Measurements from ENCODE around the gene ITGAD.

The ITGAD gene

DNA sequence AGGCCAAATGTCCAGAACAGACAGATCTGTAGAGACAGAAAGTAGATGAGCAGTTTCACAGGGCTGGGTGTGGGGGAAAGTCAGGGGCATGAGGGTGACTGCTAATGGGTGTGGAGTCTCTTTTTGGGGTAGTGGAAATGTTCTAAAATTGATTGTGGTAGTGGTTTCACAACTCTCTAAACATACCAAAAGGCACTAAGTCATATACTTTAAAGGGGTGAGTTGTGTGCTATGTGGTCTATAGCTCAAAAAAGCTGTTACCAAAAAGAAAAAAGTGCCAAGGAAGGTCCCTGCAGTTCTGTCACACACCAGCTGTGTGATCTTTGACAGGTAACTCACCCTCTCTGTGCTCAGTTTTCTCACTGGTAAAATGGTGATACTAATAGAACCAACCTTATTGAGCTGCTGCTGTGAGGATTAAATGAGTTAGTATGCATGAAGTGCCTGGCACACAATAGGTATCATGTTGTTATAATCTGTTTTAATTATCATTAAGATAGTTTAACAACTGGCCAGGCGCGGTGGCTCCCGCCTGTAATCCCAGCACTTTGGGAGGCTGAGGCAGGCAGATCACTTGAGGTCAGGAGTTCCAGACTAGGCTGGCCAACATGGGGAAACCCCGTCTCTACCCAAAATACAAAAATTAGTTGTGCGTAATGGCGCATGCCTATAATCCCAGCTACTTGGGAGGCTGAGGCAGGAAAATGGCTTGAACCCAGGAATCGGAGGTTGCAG is 27.8 kb upstream of the ITGAD start:
- DNase-seq, result no peak

DNA sequence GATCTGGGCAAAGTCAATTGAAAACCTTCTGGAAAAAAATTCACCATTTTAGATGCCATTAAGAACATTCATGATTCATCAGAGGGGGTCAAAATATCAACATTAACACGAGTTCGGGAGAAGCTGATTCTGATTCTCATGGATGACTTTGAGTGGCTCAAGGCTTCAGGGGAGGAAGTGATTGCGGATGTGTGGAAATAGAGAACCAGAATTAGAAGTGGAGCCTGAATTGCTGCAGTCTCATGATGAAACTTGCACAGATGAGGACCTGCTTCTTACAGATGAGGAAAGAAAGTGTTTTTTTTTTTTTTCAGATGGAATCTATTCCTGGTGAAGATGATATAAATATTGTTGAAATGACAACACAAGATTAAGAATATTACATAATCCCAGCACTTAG is 25.3 kb upstream of the ITGAD start:
- no peak for DNase-seq

DNA sequence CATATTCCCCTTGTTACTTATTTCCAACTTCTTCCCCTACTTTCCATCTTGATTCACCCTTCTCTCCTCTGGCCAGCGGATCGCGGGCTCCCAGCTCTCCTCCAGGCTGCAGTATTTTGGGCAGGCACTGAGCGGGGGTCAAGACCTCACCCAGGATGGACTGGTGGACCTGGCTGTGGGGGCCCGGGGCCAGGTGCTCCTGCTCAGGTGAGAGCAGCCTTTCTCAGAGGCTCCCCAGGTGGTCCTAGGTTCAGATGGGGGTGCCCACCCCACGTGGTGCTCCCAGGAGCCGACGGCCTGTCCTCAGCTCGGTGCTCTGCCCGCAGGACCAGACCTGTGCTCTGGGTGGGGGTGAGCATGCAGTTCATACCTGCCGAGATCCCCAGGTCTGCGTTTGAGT is 22.1 kb upstream of the ITGAD start:
- DNase-seq, result no peak

DNA sequence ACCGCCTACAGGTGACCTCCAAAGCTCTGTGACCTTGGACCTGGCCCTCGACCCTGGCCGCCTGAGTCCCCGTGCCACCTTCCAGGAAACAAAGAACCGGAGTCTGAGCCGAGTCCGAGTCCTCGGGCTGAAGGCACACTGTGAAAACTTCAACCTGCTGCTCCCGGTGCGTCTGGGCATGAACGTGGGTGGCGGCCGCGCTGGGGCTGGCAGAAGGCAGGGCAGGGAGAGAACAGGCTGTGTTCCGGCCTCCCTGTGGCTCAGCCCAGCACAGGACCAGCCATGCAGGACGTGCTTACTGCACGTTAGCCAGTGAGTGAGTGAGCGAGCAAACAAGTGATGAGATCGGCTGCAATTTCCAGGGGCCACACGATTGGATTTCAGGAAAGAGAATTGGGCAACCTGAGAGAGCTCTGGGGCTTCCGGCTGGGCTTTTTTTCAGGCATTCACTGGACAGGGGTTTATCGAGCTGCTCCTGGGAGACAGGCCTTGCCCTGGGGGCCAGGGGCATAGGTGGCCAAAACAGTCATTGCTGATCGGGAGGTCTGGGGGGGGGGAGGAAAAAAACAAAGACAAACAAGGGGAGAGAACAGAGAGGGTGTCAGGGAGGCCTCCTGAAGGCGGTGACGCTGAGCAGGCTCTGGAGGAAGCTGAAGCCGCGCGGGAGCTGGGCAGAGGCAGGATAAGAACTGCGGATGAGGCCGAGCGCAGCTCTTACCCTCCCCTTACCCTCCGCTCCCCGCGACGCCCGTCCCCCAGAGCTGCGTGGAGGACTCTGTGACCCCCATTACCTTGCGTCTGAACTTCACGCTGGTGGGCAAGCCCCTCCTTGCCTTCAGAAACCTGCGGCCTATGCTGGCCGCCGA is 21.3 kb upstream of the ITGAD start:
- no peak for DNase-seq

DNA sequence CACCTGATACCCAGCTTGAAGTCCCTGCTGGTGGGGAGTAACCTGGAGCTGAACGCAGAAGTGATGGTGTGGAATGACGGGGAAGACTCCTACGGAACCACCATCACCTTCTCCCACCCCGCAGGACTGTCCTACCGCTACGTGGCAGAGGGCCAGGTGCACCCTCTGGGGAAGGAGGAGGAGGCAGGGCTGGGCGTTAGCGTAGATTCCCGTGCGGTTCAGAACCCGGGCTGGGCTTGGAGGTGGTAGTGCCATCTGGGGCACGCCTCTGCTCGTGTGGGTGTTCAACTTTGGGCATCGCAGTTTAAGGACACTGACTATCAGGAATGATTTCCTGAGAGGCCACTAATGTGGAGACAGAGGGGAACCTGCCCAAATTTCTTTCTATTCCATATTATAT is 19.9 kb upstream of the ITGAD start:
- DNase-seq, result no peak

DNA sequence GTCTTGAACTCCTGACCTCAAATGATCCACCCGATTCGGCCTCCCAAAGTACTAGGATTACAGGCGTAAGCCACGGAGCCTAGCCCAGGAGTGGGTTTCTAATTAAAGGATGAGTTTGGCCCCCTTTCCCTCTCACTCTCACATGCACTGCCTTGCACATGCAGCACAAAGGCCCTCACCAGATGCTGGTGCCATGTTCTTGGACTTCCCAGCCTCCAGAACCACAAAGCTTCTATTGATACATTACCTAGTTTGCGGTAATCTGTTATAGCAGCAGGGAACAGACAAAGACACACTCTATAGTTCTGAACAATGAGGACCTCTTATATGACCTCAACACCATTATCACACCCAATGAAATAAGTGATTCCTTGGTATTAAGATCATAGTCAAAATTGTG is 17.9 kb upstream of the ITGAD start:
- no peak for DNase-seq

DNA sequence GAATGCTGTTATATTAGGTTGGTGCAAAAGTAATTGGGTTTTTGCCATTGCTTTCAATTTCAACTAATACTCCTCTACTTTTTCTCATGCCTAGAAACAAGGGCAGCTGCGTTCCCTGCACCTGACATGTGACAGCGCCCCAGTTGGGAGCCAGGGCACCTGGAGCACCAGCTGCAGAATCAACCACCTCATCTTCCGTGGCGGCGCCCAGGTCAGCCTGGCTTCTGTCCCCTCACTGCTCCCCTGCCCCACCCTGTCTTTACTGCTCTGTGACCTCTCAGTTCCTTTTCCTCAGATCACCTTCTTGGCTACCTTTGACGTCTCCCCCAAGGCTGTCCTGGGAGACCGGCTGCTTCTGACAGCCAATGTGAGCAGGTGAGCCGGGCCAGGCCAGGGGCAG is 16.4 kb upstream of the ITGAD start:
- no peak for DNase-seq

DNA sequence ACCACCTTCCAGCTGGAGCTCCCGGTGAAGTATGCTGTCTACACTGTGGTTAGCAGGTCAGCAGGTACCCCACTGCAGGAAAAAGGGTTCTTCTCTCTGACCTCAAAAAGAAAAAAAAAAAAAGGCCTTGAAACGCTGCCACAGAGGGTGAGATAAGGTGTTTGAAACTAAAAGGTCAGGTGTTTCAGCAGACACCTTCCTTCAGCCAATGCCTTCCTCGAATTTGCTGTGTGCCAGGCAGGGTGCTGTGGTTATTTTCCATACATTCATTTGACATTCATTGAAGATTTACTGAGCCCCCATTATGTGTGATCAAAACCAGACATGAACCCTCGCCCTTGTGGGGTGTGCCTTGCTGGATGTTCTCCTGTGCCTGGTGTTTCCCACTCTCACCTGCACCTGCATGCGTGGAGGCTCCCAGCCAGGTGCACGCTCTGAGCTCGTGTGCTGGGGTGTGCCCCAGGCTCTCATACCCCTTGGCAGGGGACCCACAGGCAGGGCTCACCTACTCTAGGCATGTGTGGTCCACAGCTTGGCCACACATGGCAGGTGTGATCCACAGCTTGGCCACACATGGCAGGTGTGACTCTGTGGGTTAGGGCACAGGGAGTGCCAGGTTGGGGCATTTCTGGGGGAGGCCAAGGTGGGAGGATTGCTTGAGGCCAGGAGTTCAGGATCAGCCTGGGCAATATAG is 15.8 kb upstream of the ITGAD start:
- no peak for DNase-seq

DNA sequence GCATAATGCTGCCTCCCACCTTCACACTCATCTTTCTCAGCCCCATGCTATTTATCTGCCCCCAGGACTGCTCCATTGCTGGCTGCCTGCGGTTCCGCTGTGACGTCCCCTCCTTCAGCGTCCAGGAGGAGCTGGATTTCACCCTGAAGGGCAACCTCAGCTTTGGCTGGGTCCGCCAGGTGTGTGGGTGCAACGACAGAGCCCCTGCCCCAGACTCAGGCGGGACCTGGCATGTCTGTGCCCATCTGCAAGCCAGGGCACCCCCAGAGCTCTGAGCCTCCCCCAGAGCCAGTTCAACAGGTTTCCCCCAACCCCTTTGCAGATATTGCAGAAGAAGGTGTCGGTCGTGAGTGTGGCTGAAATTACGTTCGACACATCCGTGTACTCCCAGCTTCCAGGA is 12.9 kb upstream of the ITGAD start:
- no peak for DNase-seq

DNA sequence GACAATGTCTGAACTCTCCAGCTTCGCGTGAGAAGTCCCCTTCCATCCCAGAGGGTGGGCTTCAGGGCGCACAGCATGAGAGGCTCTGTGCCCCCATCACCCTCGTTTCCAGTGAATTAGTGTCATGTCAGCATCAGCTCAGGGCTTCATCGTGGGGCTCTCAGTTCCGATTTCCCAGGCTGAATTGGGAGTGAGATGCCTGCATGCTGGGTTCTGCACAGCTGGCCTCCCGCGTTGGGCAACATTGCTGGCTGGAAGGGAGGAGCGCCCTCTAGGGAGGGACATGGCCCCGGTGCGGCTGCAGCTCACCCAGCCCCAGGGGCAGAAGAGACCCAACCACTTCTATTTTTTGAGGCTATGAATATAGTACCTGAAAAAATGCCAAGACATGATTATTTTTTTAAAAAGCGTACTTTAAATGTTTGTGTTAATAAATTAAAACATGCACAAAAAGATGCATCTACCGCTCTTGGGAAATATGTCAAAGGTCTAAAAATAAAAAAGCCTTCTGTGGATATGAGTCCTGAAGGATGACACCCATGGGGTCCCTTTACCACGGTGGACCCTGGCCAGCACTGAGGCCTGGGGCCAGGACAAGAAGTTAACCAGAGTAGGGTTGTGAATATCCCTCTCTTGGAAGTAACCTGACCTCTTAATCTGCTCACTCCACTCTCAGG is 10.5 kb upstream of the ITGAD start:
- peak; percentile 82 for DNase-seq

DNA sequence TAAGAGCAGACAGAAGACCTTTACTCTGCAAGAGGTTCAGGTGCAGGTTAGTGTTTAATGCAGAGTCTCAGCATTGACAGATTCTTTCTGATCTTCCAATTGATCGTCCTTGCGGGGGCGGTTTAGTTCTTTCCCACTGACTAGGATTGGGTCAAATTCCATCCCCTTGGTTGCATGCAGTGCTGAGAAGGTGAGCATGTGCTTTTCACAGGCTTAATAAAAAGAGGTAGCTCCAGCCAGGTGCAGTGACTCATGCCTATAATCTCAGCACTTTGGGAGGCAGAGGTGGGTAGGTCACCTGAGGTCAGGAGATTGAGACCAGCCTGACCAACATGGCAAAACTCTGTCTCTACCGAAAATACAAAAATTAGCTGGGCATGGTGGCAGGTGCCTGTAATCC is 7.5 kb upstream of the ITGAD start:
- no peak for DNase-seq

DNA sequence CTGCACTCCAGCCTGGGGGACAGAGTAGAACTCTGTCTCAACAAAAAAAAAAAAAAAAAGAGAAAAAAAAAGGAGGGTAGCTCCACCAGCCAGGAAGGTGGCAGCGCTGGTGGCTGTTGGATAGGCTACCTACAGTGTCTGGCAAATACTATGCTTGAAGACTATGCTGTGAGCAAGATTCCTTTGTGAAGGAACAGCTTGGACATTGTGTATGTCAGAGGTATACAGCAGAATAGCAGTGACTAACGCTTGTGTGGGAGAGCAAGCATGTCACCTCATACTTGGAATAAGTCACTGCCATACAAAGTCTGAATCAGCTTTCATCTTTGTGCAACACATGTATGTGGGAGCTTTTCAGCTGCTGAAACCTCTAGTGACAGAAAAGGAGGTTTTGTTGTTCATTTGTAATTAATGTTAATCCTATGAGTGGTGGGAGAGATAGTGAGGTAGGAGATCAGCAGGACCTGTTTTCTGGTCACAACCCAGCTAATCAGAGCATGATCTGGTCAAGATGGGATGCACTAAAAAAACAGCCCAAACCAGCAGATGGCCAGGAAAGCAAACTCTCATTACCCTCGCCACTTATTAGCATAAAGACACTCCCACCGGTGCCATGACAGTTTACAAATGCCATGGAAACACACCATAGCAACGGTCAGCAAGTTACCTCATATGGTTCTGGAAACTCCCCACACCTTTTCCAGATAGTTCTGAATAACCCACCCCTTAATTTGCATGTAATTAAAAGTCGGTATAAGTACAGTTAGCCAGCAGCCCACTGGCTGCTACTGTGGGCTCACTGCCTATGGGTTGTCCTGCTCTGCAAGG is 6.8 kb upstream of the ITGAD start:
- no peak for DNase-seq

DNA sequence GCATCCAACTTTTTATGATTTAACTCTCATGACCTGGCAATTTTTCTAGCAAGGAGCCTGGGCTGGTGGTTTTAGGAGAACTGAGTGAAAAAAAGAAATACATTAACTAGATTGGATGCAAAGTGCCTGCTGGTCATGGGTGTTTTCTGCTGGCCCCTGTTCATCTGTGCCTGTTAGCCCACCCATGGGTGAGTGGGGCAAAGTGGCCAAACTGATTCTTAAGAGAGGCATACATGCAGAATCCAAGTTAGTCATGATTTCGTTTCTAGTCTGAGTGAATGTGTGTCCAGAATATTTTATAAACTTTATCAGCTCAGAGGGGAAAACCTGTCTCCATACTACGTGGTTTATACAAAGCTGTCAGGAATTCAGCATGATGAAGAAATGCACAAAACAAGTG is 4.6 kb upstream of the ITGAD start:
- DNase-seq, result no peak

DNA sequence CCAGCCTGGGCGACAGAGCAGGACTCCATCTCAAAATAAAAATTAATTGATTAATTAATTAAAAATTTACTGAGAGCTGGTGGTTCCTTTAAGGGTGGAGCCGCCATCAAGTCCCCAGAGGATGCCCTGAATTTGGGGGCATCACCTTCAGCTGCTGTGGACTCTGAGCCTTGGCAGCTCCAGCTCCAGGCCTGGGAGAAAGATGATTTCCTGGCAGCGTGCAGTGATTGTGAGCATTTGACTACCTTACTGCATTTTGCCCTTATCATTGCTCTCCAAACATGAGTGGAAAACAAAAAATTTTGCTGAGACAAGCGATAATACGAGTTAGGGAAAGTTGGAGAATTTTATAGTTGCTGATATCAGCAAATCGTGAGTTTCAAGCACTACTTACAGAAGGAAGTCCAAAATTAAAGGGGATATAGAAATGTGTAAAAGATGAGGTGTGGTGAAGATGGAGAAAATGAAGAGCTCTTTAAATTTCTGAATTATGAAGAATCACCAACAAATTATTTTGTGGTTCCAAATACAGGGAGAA is 2.6 kb upstream of the ITGAD start:
- no peak for DNase-seq

DNA sequence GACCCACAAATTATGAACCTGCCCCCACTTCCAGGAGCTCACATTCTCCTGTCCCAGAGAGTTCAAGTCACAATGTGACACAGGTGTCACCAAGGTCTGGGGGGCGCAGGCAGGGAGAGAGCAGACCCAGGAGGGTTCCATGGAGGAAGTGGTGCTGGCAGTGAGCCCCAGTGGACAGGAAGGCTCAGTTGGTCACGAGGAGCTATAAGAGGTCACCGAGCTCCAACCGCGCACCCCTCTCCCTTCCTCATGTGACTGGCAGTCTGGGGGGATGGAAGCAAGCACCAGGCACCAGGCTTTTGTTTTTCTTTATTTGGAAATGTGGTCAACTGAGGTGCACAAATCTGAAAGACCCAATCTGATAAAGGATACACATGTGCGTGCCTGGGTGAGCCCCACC is 2.5 kb downstream of the ITGAD start:
- no peak for DNase-seq

DNA sequence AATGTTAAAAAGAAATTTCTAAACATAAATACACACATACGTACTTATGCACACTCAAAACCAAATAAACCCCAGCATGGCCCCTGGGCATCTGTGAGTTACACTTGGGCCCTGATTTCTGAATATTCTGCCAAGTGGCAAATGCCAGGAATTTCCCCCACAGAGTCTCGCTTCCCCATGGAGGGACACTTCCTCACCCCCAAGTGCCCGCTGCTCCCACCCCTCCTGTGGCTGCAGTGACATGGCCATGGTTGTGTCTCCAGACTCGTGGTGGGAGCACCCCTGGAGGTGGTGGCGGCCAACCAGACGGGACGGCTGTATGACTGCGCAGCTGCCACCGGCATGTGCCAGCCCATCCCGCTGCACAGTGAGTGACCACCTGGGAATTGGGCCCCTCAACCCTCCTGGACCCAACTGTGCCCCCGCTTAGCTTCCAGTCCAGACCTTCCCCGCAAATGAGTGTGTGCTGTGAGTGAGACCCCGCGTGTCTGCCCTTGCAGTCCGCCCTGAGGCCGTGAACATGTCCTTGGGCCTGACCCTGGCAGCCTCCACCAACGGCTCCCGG is 4.0 kb downstream of the ITGAD start:
- DNase-seq, result no peak

DNA sequence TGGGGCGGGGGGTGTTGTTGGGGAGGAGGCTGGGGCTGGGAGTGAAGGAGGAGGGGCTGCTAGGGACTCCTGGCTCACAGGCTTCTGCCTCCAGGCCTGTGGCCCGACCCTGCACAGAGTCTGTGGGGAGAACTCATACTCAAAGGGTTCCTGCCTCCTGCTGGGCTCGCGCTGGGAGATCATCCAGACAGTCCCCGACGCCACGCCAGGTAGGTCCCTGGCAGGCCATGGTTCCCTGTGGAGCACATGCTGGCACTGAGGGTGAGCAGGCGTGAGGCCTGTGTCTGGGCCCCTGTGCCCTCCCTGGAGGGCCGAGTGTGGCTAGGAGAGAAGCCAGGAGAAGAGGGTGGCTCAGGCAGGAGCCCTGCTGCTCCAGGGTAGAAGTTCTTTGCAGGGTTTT is 4.6 kb downstream of the ITGAD start:
- DNase-seq, result no peak

DNA sequence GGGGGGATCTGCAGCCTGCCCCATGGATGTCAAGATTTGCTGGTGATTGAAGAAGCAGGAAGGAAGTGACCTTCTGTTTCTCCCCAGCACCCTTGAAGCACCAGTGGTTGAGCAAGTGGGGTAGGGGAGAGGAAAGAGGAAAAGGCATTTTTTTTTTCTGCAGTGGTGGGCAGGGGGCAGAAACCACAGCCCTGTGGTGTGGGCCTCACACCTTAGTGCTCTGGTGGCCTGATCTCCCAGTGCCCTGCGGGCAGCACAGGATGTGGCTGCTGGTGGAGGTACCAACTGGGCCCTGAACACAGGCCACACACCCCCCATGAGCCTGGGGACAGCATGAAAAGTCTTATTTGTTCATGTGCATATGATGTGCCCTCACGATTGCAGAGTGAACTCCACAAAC is 7.1 kb downstream of the ITGAD start:
- no peak for DNase-seq

DNA sequence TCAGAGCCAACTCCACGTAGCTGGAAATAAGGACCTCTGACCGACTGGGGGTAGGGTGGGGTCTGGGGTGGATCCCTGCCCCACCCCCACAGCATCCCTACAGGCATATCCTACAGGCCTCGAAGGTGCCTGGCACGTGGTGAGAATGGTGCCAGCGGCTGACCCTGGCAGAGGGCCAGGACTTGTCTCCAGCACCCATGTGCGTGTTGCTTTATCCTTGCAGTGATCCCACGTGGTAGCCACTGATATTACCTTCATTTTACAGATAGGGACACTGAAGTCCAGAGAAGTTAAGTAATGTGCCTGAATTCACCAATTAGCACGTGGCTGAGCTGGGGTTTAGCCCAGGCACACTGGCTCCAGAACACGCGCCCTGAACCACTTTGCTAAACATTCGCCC is 8.3 kb downstream of the ITGAD start:
- DNase-seq, result no peak

DNA sequence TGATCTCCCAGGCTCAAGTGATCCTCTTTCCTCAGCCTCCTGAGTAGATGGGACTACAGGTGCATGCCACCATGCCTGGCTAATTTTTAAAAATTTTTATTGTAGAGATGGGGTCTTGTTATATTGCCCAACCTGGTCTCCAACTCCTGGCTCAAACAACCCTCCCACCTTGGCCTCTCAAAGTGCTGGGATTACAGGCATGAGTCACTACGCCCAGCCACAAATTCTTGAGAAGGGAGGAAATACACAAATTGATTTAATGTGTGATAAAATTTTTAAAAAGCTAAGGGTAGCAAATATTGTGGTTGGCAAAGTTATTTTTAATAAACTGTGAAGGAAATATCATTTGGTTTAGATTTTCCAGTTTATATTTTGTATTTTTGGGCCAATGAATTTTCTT is 9.6 kb downstream of the ITGAD start:
- no peak for DNase-seq

DNA sequence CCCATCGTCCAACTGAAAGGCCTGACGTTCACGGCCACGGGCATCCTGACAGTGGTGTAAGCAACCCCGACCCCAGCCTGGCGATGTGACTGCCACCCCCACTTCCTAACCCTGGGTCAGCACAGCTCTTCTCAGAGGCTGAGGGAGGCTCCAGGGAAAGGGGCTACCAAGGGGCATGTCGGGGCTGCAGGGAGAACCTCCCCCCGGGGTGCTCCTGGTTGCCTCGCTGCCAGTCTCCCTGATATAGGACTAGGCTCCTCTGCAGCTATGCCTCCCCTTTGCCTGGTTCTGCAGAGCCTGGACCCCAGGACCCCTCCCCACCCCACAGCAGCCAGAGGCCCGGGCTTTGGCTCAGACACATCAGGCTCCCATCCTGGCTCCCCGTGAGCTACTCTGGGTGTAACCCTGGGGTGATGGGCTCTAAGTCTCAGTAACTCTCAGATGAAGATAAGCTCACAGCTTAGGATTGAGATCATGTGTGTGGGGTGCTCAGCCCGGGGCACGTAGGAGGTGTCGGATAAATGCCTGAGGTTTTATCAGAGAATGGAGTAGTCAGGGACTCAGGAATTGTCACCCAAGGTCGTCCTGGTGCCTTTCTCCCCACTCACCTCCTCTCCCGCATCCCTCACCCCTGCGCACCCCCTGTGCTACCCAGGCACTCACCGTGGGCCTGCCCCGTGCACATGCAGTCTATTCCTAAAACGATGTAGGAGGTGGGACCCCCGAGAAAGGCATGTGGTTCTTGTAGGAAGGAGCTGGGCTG is 10.6 kb downstream of the ITGAD start:
- DNase-seq, result no peak

Data from activated CD8-positive, alpha-beta memory T cell treated with anti-CD3 and anti-CD28 coated beads for 24 hours (primary cell).